GM10248 (cell line): ENCODE data around the gene CCDC90B.

Source experiments
- CTCF ChIA-PET: fragments of 300-600 bp; sonication (Branson Sonifier 250); formaldehyde crosslinking; extraction: SDS; loops from one replicate; lab custom pipeline; 2021; ENCODE audit warnings: antibody characterized with exemption; lab: Yijun Ruan, JAX
- POLR2A ChIA-PET: fragments of 350-650 bp; sonication (Branson Sonifier 250); formaldehyde crosslinking; extraction: SDS; loops from one replicate; lab custom pipeline; 2020; ENCODE audit warnings: antibody characterized with exemption; lab: Yijun Ruan, JAX
- DNase-seq: peaks from one replicate; pipeline ENCODE4 v3.0.0; 2012; ENCODE audit errors: extremely low spot score
- CTCF ChIP-seq: IDR thresholded peaks from 2 replicates; pipeline ENCODE4 v1.5.1; 2012; ENCODE audit warnings: mild to moderate bottlenecking, low read depth; ENCODE audit errors: extremely low read depth, missing control alignments, control extremely low read depth

The CCDC90B gene

DNA sequence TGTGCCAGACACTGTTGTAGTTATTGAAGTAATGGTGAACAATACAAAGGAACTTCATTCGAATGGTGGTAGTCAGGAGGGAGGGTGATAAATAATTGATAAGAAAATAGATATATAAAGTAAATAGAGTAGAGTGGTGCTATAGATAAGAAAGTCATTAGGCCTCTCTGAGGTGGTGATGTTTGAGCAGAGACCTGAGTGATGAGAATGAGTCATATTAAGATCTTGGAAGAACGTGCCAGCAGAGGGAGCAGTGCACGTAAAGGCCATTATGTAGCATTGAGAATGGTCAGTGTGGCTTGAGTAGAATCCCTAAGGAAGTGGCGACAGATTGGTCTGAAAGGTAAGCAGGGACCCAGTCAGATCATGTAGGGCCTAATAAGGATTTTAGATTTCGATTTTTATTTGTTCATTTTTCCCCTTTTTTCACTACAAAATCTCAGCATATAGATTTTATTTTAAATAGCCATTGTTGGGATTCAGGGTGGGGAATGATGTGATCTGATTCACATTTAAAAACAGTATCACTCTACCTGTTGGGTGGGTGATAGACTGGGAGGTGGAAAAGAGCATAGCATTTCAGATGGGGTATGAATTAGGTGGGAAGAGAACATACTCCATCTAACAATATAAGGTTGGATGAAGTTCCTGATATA is 44.7 kb downstream of the CCDC90B start:
- peak; percentile 59 for TF ChIP-seq CTCF
- ChIA-PET CTCF (interaction anchor here (0.9 kb wide), 1 partner anchor 9 kb away, joined by 3 read pairs; no protein-coding TSS in a partner anchor), POLR2A (no interaction called here)
- DNase-seq = peak; percentile 16

GRCh38 chr11:83238111-83238510 is 48.1 kb downstream of the CCDC90B start:
- POLR2A ChIA-PET = no interaction called here
- no peak for DNase-seq
- CTCF ChIA-PET = interaction anchor here (1.0 to 4.5 kb wide), 2 partner anchors 10 to 12 kb away, joined by 4 to 32 read pairs; no protein-coding TSS in a partner anchor
- no peak for TF ChIP-seq CTCF

DNA sequence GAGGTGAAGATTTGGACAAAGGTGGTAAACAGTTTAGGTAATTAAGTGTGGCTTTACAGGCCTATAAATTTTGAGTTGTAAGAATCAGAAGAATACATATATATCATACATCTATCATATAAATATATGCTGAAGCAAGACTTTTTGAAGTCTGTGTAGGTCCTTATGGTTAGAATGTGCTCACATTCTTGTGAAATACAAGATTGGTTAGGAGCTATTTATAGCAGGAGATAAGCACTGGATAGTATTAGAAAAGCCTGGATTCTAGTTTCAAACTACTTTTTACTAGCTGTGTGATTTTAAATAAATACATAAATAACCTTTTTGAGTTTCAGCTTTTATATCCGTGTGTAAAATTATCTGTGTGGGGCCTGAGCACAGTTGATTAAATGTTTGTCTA is 50.3 kb downstream of the CCDC90B start:
- no peak for DNase-seq
- ChIA-PET CTCF (interaction anchor here (0.8 to 4.5 kb wide), 8 partner anchors 9 to 368 kb away, joined by 3 to 32 read pairs (median 4); no protein-coding TSS in a partner anchor), POLR2A (no interaction called here)
- TF ChIP-seq CTCF = no peak

- ChIA-PET CTCF (interaction anchor here (1.1 to 1.7 kb wide), 4 partner anchors 12 to 24 kb away, joined by 3 to 5 read pairs (median 4); no protein-coding TSS in a partner anchor), POLR2A (no interaction called here)
- DNase-seq = no peak
- TF ChIP-seq CTCF = no peak
These were observed 62.7 kb downstream of the CCDC90B start for GRCh38 chr11:83223457-83223856.

GRCh38 chr11:83222499-83222898 is 63.7 kb downstream of the CCDC90B start:
- DNase-seq = no peak
- POLR2A ChIA-PET = no interaction called here
- CTCF ChIA-PET = interaction anchor here (1.6 kb wide), 1 partner anchor 14 kb away, joined by 3 read pairs; no protein-coding TSS in a partner anchor
- no peak for TF ChIP-seq CTCF

- CTCF ChIA-PET = no interaction called here
- TF ChIP-seq CTCF = no peak
- no peak for DNase-seq
- POLR2A ChIA-PET = no interaction called here
These were observed 64.5 kb downstream of the CCDC90B start for GRCh38 chr11:83221694-83222093.
